C4-2B (cell line): ENCODE measurements around the gene HHEX.

Experiments
- ZFX ChIP-seq: fragments of 450-650 bp; IDR thresholded peaks from 2 replicates; pipeline ENCODE4 v1.6.1; 2017
- TF ChIP-seq, protein P1 (sequence below): fragments of 450-650 bp; conservative IDR thresholded peaks from 2 replicates; pipeline ENCODE4 v1.5.1; 2017; ENCODE audit warnings: mild to moderate bottlenecking

DNA sequence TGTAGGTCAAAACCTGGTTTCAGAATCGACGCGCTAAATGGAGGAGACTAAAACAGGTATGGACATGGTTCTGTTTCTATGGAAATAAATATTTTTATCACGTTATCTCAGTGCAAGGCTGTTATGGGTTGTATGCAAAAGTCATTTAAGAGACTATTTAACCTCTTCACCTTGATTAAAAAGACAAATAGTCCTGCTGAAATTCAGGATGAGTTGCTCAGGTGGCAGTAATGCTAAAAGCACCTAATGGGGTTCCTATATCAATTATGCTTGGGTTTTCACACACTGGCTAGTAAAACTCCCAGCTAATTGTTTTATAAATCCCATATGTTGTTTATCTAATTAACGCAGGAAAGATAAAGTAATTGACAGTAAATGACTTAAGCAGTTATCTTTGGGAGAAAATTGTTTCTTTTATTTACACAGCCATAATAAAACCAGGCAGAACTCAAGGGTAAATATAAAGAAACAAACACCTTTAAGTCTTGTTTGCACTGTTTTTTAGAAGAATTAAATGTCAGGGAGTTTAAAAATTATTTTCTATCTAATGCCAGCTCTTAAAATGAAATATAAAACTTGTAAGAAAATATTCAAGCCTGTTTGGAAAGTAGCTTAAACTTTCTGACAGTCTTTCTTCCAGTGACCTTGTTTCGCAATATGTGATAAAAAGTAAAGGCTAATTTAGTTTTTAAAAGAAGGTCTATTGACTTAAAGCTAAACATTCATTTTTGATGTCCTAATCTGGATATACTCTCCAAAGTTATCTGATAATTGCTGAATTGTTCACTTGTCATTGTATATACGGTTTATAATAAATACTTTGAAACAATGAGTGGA is 3.2 kb downstream of the HHEX start:
- TF ChIP-seq, protein P1, sequence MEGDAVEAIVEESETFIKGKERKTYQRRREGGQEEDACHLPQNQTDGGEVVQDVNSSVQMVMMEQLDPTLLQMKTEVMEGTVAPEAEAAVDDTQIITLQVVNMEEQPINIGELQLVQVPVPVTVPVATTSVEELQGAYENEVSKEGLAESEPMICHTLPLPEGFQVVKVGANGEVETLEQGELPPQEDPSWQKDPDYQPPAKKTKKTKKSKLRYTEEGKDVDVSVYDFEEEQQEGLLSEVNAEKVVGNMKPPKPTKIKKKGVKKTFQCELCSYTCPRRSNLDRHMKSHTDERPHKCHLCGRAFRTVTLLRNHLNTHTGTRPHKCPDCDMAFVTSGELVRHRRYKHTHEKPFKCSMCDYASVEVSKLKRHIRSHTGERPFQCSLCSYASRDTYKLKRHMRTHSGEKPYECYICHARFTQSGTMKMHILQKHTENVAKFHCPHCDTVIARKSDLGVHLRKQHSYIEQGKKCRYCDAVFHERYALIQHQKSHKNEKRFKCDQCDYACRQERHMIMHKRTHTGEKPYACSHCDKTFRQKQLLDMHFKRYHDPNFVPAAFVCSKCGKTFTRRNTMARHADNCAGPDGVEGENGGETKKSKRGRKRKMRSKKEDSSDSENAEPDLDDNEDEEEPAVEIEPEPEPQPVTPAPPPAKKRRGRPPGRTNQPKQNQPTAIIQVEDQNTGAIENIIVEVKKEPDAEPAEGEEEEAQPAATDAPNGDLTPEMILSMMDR: no peak
- no peak for TF ChIP-seq ZFX
